GM12878 (cell line): Measurements from ENCODE around the gene CRYL1.

Experiments used
- BHLHE40 ChIP-seq, 2 experiments: fragments of 450-650 bp in 1 of 2; IDR thresholded peaks; 2 replicates each; pipeline ENCODE4 v1.6.1; 2011 to 2017; ENCODE audit warnings: low read depth in 2 of 2, borderline replicate concordance in 1 of 2, improper control_type of control experiment in 1 of 2, low read length in 1 of 2, mild to moderate bottlenecking in 1 of 2
- BMI1 ChIP-seq: fragments of 450-650 bp; IDR thresholded peaks from 2 replicates; pipeline ENCODE4 v1.6.1; 2016; ENCODE audit warnings: mild to moderate bottlenecking, moderate library complexity, borderline replicate concordance
- EP300 ChIP-seq, 2 experiments: fragments of 150-350 bp in 1 of 2; IDR thresholded peaks; 2 replicates each; pipeline ENCODE4 v1.6.1; 2011 to 2012; ENCODE audit warnings: low read depth in 2 of 2, low read length in 2 of 2, borderline replicate concordance in 1 of 2, improper control_type of control experiment in 1 of 2, inconsistent platforms in 1 of 2; ENCODE audit not compliant: control insufficient read depth in 1 of 2
- FOXM1 ChIP-seq: IDR thresholded peaks from 2 replicates; pipeline ENCODE4 v1.6.1; 2012; ENCODE audit warnings: low read depth, mild to moderate bottlenecking, inconsistent platforms, low read length, moderate library complexity
- POLR2A ChIP-seq: IDR thresholded peaks from 2 replicates; pipeline ENCODE4 v1.6.1; 2011; ENCODE audit warnings: low read depth, mild to moderate bottlenecking, low read length
- POLR2AphosphoS5 ChIP-seq: IDR thresholded peaks from 2 replicates; pipeline ENCODE4 v1.6.1; 2011; ENCODE audit warnings: mild to moderate bottlenecking, low read length, inconsistent platforms
- SRF ChIP-seq, 2 experiments: IDR thresholded peaks; 2 replicates each; pipeline ENCODE4 v1.6.1; 2011; ENCODE audit warnings: low read depth in 2 of 2, low read length in 2 of 2, mild to moderate bottlenecking in 1 of 2, moderate library complexity in 1 of 2
- SUZ12 ChIP-seq: fragments of 200-600 bp; sonication (generic); IDR thresholded peaks from one replicate; pipeline ENCODE4 v1.6.1; 2018; ENCODE audit warnings: antibody characterized with exemption, mild to moderate bottlenecking; ENCODE audit not compliant: unreplicated experiment
- ZNF217 ChIP-seq: fragments of 450-650 bp; IDR thresholded peaks from 2 replicates; pipeline ENCODE4 v1.6.1; 2017; ENCODE audit warnings: antibody characterized with exemption, mild to moderate bottlenecking
- TF ChIP-seq, protein P1 (sequence below): fragments of 450-650 bp; IDR thresholded peaks from 2 replicates; pipeline ENCODE4 v1.6.1; 2017; ENCODE audit warnings: mild to moderate bottlenecking

GRCh38 chr13:20566898-20567874 is 41.5 kb upstream of the CRYL1 start, which contains the start of gene IFT88:
- no peak for TF ChIP-seq ZNF217
- no peak for TF ChIP-seq BMI1
- TF ChIP-seq, protein P1, sequence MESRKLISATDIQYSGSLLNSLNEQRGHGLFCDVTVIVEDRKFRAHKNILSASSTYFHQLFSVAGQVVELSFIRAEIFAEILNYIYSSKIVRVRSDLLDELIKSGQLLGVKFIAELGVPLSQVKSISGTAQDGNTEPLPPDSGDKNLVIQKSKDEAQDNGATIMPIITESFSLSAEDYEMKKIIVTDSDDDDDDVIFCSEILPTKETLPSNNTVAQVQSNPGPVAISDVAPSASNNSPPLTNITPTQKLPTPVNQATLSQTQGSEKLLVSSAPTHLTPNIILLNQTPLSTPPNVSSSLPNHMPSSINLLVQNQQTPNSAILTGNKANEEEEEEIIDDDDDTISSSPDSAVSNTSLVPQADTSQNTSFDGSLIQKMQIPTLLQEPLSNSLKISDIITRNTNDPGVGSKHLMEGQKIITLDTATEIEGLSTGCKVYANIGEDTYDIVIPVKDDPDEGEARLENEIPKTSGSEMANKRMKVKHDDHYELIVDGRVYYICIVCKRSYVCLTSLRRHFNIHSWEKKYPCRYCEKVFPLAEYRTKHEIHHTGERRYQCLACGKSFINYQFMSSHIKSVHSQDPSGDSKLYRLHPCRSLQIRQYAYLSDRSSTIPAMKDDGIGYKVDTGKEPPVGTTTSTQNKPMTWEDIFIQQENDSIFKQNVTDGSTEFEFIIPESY = no peak
- no peak for TF ChIP-seq FOXM1
- TF ChIP-seq BHLHE40 (IDR thresholded peaks at IDR 0.05; ENCODE audit: borderline replicate concordance in 1 of 2, low read depth in 2 of 2, low read length in 1 of 2) = peak; percentile 5 to 20; a peak in 1 of 4 replicates
- TF ChIP-seq POLR2AphosphoS5 = peak; percentile 66
- TF ChIP-seq POLR2A = peak; percentile 89
- TF ChIP-seq EP300 (IDR thresholded peaks at IDR 0.05; ENCODE audit: borderline replicate concordance in 1 of 2, control insufficient read depth in 1 of 2, low read depth in 2 of 2, low read length in 2 of 2) = no peak
- TF ChIP-seq SRF (IDR thresholded peaks at IDR 0.05; ENCODE audit: low read depth in 2 of 2, low read length in 2 of 2) = no peak
- TF ChIP-seq SUZ12 = peak; percentile 33
